ENCODE results near the gene TAGAP. TPM values are rescaled to one million over a fixed set of nuclear protein-coding genes. Genes with fewer than 3 reads are reported as not detected.
"Not testable (repeated sequence)": the region's sequence is repeated elsewhere in the genome, so short reads cannot be mapped to it uniquely, and the experiment has no call there.

The TAGAP gene
- total RNA-seq, 1 experiment from 2014 or later, result not detected

- DNase-seq (ENCODE audit: low read depth), result no peak
These were observed 1.0 kb upstream of the TAGAP start for GRCh38 chr6:159045801-159046200.

DNA sequence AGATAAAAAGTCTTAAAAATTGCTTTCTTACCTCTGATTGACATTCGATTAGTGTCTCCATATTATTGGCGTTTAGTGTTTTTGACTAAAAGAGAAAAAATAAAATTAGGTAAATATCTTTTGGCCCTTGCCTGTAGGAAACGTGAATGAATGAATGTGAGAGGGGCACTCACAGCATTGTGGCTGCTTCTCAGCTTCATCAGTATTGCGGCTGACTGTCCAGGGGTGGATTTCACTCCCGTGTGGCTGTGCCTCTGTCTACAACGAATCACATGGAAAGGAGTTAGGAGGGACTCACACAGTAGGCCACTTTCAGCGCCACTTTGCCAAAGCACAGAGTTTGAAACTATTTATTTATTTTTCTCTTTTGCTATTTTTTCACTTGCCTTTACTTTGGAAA is 844 bp downstream of the TAGAP start:
- DNase-seq (ENCODE audit: low read depth), result no peak

DNA sequence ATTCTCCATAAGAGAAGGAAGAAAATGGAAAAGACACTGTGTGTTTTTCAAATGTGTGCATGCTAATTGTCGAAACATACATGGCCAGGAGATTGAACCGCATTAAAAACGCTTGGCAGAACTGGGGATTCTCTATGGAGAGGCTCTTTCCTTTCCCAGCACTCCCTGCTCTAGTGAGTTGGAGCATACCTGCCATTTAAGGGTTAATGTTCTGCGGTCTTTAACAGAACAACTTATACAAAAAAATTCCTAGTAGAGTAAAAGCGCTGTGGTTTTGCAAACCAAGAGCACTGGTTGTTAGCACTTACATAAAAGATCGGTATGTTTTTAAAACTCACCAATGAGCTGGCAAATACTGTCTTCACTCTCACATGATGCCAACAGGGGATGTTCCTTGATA is 1.5 kb downstream of the TAGAP start:
- DNase-seq (ENCODE audit: low read depth), result no peak

GRCh38 chr6:159042826-159043181 is 2.0 kb downstream of the TAGAP start:
- no peak for DNase-seq (ENCODE audit: low read depth)

- peak; percentile 79 for DNase-seq (ENCODE audit: low read depth)
These were observed 2.6 kb downstream of the TAGAP start for GRCh38 chr6:159042003-159042825.

GRCh38 chr6:159041181-159041580 is 3.6 kb downstream of the TAGAP start:
- DNase-seq (ENCODE audit: low read depth), result no peak

- DNase-seq (ENCODE audit: low read depth), result no peak
These were observed 4.9 kb downstream of the TAGAP start for GRCh38 chr6:159039885-159040258.

GRCh38 chr6:159038914-159039884 is 5.6 kb downstream of the TAGAP start:
- no peak for DNase-seq (ENCODE audit: low read depth)

DNA sequence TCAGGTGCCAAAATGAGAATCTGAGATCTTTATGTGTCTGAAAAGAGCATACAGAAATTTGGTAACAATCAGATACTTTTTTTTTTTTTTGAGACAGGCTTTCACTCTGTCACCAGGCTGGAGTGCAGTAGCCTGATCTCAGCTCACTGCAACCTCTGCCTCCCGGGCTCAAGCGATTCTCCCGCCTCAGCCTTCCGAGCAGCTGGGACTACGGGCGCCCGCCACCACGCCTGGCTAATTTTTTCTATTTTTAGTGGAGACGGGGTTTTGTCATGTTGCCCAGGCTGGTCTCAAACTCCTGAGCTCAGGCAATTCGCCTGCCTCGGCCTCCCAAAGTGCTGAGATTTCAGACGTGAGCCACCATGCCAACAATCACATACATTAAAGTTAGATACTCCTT is 6.5 kb downstream of the TAGAP start:
- not testable (repeated sequence) for DNase-seq (ENCODE audit: low read depth)

DNA sequence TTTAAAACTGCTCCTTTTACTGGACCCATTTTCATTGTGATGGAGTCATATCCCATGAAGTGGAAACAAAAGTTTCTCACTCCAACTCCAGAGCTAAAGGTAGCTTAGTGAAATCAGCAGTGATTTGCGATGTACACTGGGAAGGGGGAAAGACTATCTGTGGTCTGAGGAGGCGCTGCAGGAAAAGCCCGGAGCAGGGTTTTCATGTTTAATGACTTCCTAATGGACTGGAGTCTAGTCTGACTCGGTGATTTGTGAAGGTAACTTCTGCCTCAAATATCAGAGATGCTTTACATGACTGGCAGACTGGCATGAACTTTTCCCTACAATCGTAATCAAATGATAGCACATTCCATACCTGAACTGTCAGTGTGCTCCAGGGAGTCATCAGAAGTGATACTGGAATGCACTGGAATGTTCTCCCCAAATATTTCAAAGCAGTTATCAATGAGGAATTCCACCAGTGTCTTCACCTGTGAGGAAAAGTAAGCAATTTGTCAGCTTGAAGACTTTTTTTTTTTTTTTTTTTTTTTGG is 7.0 kb downstream of the TAGAP start:
- no peak for DNase-seq (ENCODE audit: low read depth)

- no peak for DNase-seq (ENCODE audit: low read depth)
These were observed 8.1 kb downstream of the TAGAP start for GRCh38 chr6:159036673-159037072.

DNA sequence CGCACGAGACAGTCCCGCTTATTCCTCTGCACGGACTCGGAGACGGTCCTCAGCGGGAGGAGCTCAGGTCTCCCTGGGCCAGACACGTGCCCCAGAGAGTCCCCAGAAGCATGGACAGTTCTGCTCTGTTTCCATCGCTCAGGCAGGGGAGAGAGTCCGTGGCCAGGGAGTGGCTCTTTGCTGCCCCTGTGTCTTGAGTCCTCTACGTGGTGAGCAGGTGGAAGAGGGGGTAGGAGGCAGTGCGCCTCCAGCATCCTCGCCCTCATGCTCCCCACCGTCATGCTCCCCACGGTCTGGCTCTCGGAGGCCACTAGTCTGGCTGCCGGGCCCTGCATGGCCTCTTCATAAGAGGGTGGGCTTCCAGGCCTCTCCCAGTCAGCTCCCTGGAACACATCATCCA is 8.9 kb downstream of the TAGAP start:
- no peak for DNase-seq (ENCODE audit: low read depth)

DNA sequence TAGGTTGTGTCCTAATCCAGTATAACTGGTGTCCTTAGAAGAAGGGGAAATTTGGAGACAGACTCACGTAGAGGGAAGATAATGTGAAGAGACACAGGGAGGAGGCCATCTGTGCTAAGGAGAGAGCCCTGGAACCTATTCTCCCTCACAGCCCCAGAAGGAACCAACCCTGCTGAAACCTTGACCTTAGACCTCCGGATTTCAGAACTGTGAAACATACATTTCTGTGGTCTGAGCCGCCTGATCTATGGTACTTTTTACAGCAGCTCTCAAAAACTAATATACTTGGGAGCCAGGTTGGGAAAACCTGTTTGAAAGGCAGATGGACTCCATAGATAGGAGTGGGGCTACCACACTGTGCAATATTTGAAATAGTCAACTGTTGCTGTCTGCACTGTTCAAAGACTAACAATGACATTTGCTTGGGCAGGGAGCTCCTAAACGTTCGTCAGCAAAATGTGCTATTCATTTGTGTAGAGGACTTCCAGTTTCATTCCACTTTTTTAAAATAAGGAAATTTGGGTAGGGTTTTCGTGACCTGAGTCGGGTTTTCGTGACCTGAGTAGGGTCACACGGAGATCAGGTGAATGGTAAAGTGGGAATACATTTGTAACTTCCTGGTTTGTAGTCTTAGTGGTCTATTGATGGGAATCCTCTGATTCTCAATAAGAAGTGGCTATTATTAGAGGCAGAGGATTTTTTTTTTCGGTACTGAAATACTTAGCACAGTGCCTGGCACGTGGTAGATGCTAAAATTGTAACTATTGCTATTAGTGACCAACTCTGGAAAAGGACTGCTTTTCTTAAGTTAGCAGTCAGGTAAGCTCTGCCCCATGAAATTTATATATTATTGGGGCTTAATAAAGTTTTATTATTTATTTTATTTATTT is 11.4 kb downstream of the TAGAP start:
- no peak for DNase-seq (ENCODE audit: low read depth)

GRCh38 chr6:159031846-159032245 is 12.9 kb downstream of the TAGAP start:
- DNase-seq (ENCODE audit: low read depth), result no peak

DNA sequence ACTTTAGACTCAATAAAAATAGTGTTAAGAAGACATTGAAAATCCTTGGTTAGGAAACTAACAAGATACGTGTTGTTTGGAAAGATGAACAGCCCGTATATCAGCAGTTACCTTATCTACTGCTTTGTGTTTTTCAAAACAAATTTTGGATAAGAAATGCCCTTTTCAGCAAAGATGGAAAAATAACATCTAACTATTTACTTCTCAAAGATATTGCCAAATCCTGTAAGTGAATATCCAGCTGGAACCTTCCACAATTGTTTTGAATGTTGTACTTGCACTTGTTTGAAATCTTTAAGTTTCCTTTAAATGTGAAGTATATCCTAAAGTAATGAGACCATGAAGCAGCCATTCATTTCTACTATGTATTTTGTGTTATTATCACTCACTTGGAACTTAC is 14.6 kb downstream of the TAGAP start:
- no peak for DNase-seq (ENCODE audit: low read depth)

- DNase-seq (ENCODE audit: low read depth), result not testable (repeated sequence)
These were observed 19.6 kb downstream of the TAGAP start for GRCh38 chr6:159025224-159025623.

DNA sequence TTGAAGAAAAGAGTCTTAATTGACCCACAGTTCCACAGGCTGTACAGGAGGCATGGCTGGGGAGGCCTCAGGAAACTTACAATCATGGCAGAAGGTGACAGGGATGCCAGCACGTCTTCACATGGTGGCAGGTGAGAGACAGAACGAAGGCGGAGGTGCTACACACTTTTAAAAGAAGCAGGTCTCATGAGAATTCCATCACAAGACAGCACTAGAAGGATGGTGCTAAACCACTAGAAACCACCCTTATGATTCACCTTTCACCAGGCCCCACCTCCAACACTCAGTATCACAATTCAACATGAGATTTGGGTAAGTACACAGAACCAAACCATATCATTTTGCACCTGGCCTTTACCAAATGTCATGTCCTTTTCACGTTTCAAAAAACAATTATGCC is 20.9 kb downstream of the TAGAP start:
- DNase-seq (ENCODE audit: low read depth), result no peak

DNA sequence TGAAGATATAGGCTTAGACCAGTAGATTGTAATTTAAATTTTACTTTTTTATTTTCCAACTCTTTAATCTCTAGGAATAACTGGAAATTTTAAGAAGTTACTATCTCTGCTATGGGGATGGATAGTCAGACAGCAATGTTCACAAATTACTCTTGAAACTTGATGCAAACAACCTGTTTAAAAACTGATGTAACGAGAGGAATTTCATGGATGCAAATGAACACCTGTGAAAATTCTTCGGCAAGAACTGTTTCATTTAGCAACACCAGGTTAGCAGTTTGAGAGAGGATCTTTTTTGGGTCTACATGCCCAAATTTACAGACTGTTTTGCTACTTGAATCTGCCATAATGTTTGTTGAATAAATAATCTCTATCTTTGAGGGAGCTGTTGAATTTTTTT is 24.8 kb downstream of the TAGAP start:
- no peak for DNase-seq (ENCODE audit: low read depth)

DNA sequence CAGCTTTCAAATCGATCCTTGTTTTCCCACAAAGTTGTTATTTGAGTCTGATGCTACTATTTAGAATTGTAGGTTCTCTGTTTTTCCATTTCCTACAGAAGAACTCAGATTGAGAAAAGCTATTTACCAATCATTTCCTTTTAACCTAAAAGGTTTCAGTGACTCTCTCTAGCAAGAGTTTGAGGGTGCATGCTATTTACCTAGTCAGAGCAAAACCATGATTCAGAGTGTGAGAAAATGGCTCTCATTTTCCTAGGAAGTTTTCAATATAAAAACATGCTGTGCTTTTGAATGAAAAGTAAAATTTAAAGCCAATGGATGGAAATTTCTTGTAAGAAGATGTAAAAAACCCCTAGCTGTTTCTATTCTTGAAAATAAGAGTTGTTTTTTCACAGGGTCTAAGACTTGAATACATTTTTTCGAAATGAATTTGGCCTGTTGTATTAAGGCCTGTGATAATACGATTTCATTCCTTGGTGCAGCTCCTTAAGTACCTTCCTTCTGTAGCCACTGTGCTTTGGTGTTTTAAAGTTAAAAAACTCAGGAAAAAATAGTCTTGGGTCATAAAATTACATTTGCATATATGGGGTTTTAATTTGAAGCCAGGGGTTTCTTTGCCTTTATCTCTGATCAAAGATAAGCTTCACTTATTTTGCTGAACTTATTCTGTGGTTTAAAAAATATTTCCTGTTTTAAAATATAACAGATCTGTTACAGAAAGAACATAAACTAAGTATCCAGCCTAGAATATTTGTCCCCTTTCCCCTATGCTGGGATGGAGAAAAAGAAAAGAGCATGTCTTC is 26.8 kb downstream of the TAGAP start:
- no peak for DNase-seq (ENCODE audit: low read depth)

GRCh38 chr6:159014406-159014805 is 30.4 kb downstream of the TAGAP start:
- DNase-seq (ENCODE audit: low read depth), result no peak

DNA sequence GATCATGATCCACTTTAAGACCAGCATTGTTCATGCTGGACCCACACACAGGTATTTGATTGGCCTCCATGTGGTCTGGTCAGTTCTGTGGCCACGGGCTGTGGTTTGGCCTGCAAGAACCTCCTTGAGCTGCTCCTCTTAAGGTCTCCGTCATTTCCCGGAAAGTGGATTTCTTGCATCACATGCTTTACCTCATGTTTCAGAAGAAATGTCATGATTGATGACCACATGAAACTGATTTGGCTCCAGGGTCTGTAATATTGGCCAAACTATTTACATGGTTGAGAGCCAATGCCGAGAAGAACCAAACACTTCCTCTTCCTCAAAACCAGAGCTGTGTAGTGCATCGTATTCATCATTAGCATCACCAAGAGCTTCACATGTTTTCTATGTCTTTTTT is 31.6 kb downstream of the TAGAP start:
- DNase-seq (ENCODE audit: low read depth), result no peak

Data from Daoy (cell line).